Cardiac septum (tissue), 1 donor: ENCODE results near the gene MEIOB. TPM values are rescaled to one million over a fixed set of nuclear protein-coding genes. Genes with fewer than 3 reads are reported as not detected.
"Not testable (repeated sequence)": the region's sequence is repeated elsewhere in the genome, so short reads cannot be mapped to it uniquely, and the experiment has no call there.

Source experiments
- DNase-seq: peaks from one replicate; pipeline ENCODE4 v3.0.0-alpha.2; 2020; ENCODE audit warnings: low spot score
- intact Hi-C: fragments of 100-400 bp; cut with DNase I; formaldehyde crosslinking; loops from one replicate; pipeline ENCODE4 v1.14.0; 2022
- total RNA-seq: library from RNA; stranded (reverse); fragmentation: NEBNext Ultra II Directional; extraction: Animal tissue kit (Norgen Biotek cat#: 25700); gene quantifications from one replicate; pipeline ENCODE4 v1.2.1, GENCODE V29; 2021
- donor health status: DM: no; HTN: no; CAD: no.

Gene MEIOB
- total RNA-seq, 1 donor from 2014 or later = not detected

- no peak for DNase-seq
- intact Hi-C loops = no loop called here
Measured at GRCh38 chr16:1818873-1819525, 53.0 kb downstream of the MEIOB start.

GRCh38 chr16:1818204-1818872, 53.6 kb downstream of the MEIOB start:
- DNase-seq = no peak
- intact Hi-C loops = no loop called here

GRCh38 chr16:1817716-1818115, 54.2 kb downstream of the MEIOB start:
- no peak for DNase-seq
- intact Hi-C loops = no loop called here

GRCh38 chr16:1817276-1817589, 54.7 kb downstream of the MEIOB start:
- intact Hi-C loops = no loop called here
- no peak for DNase-seq

GRCh38 chr16:1816396-1817275, 55.3 kb downstream of the MEIOB start:
- intact Hi-C loops = no loop called here
- no peak for DNase-seq

- no peak for DNase-seq
- intact Hi-C loops = no loop called here
Measured at GRCh38 chr16:1815461-1815860, 56.5 kb downstream of the MEIOB start.

GRCh38 chr16:1812732-1813163, 59.2 kb downstream of the MEIOB start:
- no peak for DNase-seq
- intact Hi-C loops = no loop called here

GRCh38 chr16:1810536-1810935, 61.4 kb downstream of the MEIOB start:
- no peak for DNase-seq
- intact Hi-C loops = no loop called here

GRCh38 chr16:1810106-1810505, 61.9 kb downstream of the MEIOB start:
- no peak for DNase-seq
- intact Hi-C loops = no loop called here

GRCh38 chr16:1809281-1809801, 62.6 kb downstream of the MEIOB start:
- no peak for DNase-seq
- intact Hi-C loops = no loop called here

- no peak for DNase-seq
- intact Hi-C loops = no loop called here
Measured at GRCh38 chr16:1808691-1809090, 63.3 kb downstream of the MEIOB start.

- intact Hi-C loops = no loop called here
- DNase-seq = no peak
Measured at GRCh38 chr16:1807626-1808025, 64.3 kb downstream of the MEIOB start.

GRCh38 chr16:1800701-1801100, 71.3 kb downstream of the MEIOB start:
- DNase-seq = no peak
- intact Hi-C loops = no loop called here

- intact Hi-C loops, DNase-seq: not testable (repeated sequence)
Measured at GRCh38 chr16:1799263-1799662, 72.7 kb downstream of the MEIOB start.

GRCh38 chr16:1794908-1795666, 76.9 kb downstream of the MEIOB start:
- intact Hi-C loops = no loop called here
- DNase-seq = no peak

- DNase-seq = no peak
- intact Hi-C loops = no loop called here
Measured at GRCh38 chr16:1794221-1794871, 77.6 kb downstream of the MEIOB start.

GRCh38 chr16:1793578-1794220, 78.3 kb downstream of the MEIOB start, which contains the start of gene IGFALS:
IGFALS (minus strand) TSS chr16:1793705; CDS start chr16:1793652, 53 bp downstream.
- DNase-seq = no peak

GRCh38 chr16:1792836-1793577, 79.0 kb downstream of the MEIOB start:
- DNase-seq = no peak
- intact Hi-C loops = no loop called here

More at GRCh38 chr16:1793578-1794220, 78.3 kb downstream of the MEIOB start, which contains the start of gene IGFALS:
- intact Hi-C loops = no loop called here
